IMR-90 (cell line): ENCODE measurements around the gene PAQR4. TPM values are rescaled to one million over a fixed set of nuclear protein-coding genes. Genes with fewer than 3 reads are reported as not detected.

ENCODE experiments used
- ATAC-seq: fragments of 200-7000 bp; cut with Tn5 transposase; 2 replicates; pipeline ENCODE4 v1.9.1; 2020; ENCODE audit warnings: low read depth, mild to moderate bottlenecking, moderate library complexity
- BruUV-seq: library from RNA; stranded (reverse); fragments of 400-500 nt; replicated peaks from 2 replicates; lab custom pipeline; 2021; lab: Mats Ljungman, UMichigan
- CTCF ChIA-PET: fragments of 300-600 bp; formaldehyde crosslinking; extraction: SDS; loops from one replicate; lab custom pipeline; 2021; ENCODE audit warnings: antibody characterized with exemption; lab: Yijun Ruan, JAX
- POLR2A ChIA-PET: fragments of 300-600 bp; sonication (Branson Sonifier 250); formaldehyde crosslinking; loops from one replicate; lab custom pipeline; 2022; ENCODE audit warnings: antibody characterized with exemption; ENCODE audit not compliant: unreplicated experiment; lab: Charles Lee
- DNase-seq: peaks from one replicate; pipeline ENCODE4 v3.0.0; 2013
- H2AFZ ChIP-seq: replicated peaks from 2 replicates; pipeline ENCODE3; 2013; ENCODE audit warnings: low read length, mild to moderate bottlenecking; ENCODE audit not compliant: poor library complexity
- H2AK5ac ChIP-seq: 2 replicates; pipeline ENCODE4 v1.6.1; 2013; ENCODE audit warnings: low read depth, low read length, inconsistent platforms
- H2AK9ac ChIP-seq: replicated peaks from 2 replicates; pipeline ENCODE3; 2013; ENCODE audit warnings: mild to moderate bottlenecking, low read depth, low read length, moderate library complexity; ENCODE audit not compliant: poor library complexity
- H2BK120ac ChIP-seq: 2 replicates; pipeline ENCODE4 v1.6.1; 2013; ENCODE audit warnings: low read depth, low read length, inconsistent platforms
- H2BK15ac ChIP-seq: 3 replicates; pipeline ENCODE4 v1.6.1; 2013; ENCODE audit warnings: low read depth, low read length, inconsistent platforms
- H2BK20ac ChIP-seq: 2 replicates; pipeline ENCODE4 v1.6.1; 2013; ENCODE audit warnings: low read depth, mild to moderate bottlenecking, inconsistent platforms, low read length, moderate library complexity
- H2BK5ac ChIP-seq: 2 replicates; pipeline ENCODE4 v1.6.1; 2013; ENCODE audit warnings: mild to moderate bottlenecking, low read depth, low read length, inconsistent platforms; ENCODE audit not compliant: poor library complexity, severe bottlenecking
- H3K14ac ChIP-seq: replicated peaks from 2 replicates; pipeline ENCODE4 v1.6.1; 2013; ENCODE audit warnings: low read depth, low read length, inconsistent platforms
- H3K18ac ChIP-seq: 2 replicates; pipeline ENCODE4 v1.6.1; 2013; ENCODE audit warnings: low read depth, low read length, control low read depth
- H3K23ac ChIP-seq: 2 replicates; pipeline ENCODE4 v1.6.1; 2013; ENCODE audit warnings: low read depth, low read length, inconsistent platforms
- H3K27ac ChIP-seq: 2 replicates; pipeline ENCODE4 v1.5.1; 2013; ENCODE audit warnings: mild to moderate bottlenecking, control low read depth, low read length; ENCODE audit not compliant: insufficient read depth
- H3K27me3 ChIP-seq: 2 replicates; pipeline ENCODE4 v1.6.1; 2013; ENCODE audit warnings: low read length; ENCODE audit not compliant: control insufficient read depth, insufficient read depth
- H3K36me3 ChIP-seq: 2 replicates; pipeline ENCODE4 v1.6.1; 2013; ENCODE audit warnings: low read length, mixed read lengths; ENCODE audit not compliant: control insufficient read depth, insufficient read depth
- H3K4ac ChIP-seq: 2 replicates; pipeline ENCODE4 v1.6.1; 2013; ENCODE audit warnings: low read depth, low read length, inconsistent platforms
- H3K4me1 ChIP-seq: 2 replicates; pipeline ENCODE4 v1.6.1; 2013; ENCODE audit warnings: low read length, mixed read lengths; ENCODE audit not compliant: control insufficient read depth, insufficient read depth
- H3K4me2 ChIP-seq: 2 replicates; pipeline ENCODE4 v1.6.1; 2013; ENCODE audit warnings: low read depth, mild to moderate bottlenecking, control low read depth, low read length, moderate library complexity
- H3K4me3 ChIP-seq: 2 replicates; pipeline ENCODE4 v1.5.1; 2013; ENCODE audit warnings: low read depth, mild to moderate bottlenecking, control low read depth, low read length, moderate library complexity; ENCODE audit not compliant: insufficient read depth
- H3K56ac ChIP-seq: 2 replicates; pipeline ENCODE4 v1.6.1; 2013; ENCODE audit warnings: low read length, inconsistent platforms; ENCODE audit not compliant: insufficient read depth; ENCODE audit errors: extremely low read depth
- H3K79me1 ChIP-seq, 2 experiments: 2 replicates each; pipeline ENCODE4 v1.6.1; 2013; ENCODE audit warnings: low read length in 2 of 2, inconsistent platforms in 1 of 2, low read depth in 1 of 2
- H3K9ac ChIP-seq: 2 replicates; pipeline ENCODE4 v1.6.1; 2013; ENCODE audit warnings: low read depth, low read length, control low read depth
- H3K9me1 ChIP-seq: 2 replicates; pipeline ENCODE4 v1.6.1; 2013; ENCODE audit warnings: low read length, inconsistent platforms; ENCODE audit not compliant: insufficient read depth
- H3K9me3 ChIP-seq: 2 replicates; pipeline ENCODE4 v1.6.1; 2013; ENCODE audit warnings: low read length; ENCODE audit not compliant: control insufficient read depth, insufficient read depth
- H4K20me1 ChIP-seq: 2 replicates; pipeline ENCODE4 v1.6.1; 2013; ENCODE audit warnings: low read length, inconsistent platforms; ENCODE audit not compliant: insufficient read depth
- H4K5ac ChIP-seq: 2 replicates; pipeline ENCODE4 v1.6.1; 2013; ENCODE audit warnings: mild to moderate bottlenecking, low read depth, low read length, control low read depth
- H4K8ac ChIP-seq, 2 experiments: 2 replicates each; pipeline ENCODE4 v1.6.1; 2013; ENCODE audit warnings: low read depth in 2 of 2, low read length in 2 of 2, control low read depth in 1 of 2, inconsistent platforms in 1 of 2
- H4K91ac ChIP-seq: 2 replicates; pipeline ENCODE4 v1.6.1; 2013; ENCODE audit warnings: low read depth, low read length, inconsistent platforms; ENCODE audit not compliant: insufficient read depth
- CTCF ChIP-seq: conservative IDR thresholded peaks from 2 replicates; pipeline ENCODE4 v1.5.1; 2012; ENCODE audit warnings: mild to moderate bottlenecking, low read depth, low read length, improper control_type of control experiment
- MAFK ChIP-seq: IDR thresholded peaks from 2 replicates; pipeline ENCODE4 v1.6.1; 2012; ENCODE audit warnings: low read depth, low read length, improper control_type of control experiment
- NFE2L2 ChIP-seq: fragments of 150-350 bp; IDR thresholded peaks from 2 replicates; pipeline ENCODE4 v1.6.1; 2016; ENCODE audit warnings: low read depth, mild to moderate bottlenecking, low read length
- POLR2A ChIP-seq: IDR thresholded peaks from 2 replicates; pipeline ENCODE4 v1.6.1; 2012; ENCODE audit warnings: mild to moderate bottlenecking, low read depth, low read length
- SMC3 ChIP-seq: fragments of 150-350 bp; IDR thresholded peaks from 2 replicates; pipeline ENCODE4 v1.6.1; 2016; ENCODE audit warnings: low read depth, mild to moderate bottlenecking, antibody characterized with exemption, low read length, moderate library complexity
- USF2 ChIP-seq: fragments of 150-350 bp; IDR thresholded peaks from 2 replicates; pipeline ENCODE4 v1.6.1; 2017; ENCODE audit warnings: mild to moderate bottlenecking, antibody characterized with exemption, low read length, low read depth
- WGBS, 2 experiments: methylation state at CpG; one replicate each; pipeline versions ENCODE4 v1.1.5 to v1.1.7; 2013; ENCODE audit warnings: missing lambda C conversion rate in 2 of 2; ENCODE audit not compliant: insufficient read length in 1 of 2; ENCODE audit errors: extremely low coverage in 2 of 2; 5-methylcytosine and 5-hydroxymethylcytosine counted together
- dilution Hi-C: fragments of 300-500 bp; cut with HindIII; formaldehyde crosslinking; loops from one replicate; pipeline ENCODE4 v1.14.3; 2018; ENCODE audit warnings: low sequenced_read_pairs; ENCODE audit not compliant: unreplicated experiment
- in situ Hi-C: fragments of 300-500 bp; cut with MboI; formaldehyde crosslinking; loops from 3 replicates; pipeline ENCODE4 v1.14.3; 2019; ENCODE audit warnings: low sequenced_read_pairs, inconsistent platforms, mixed read lengths
- intact Hi-C: fragments of 100-400 bp; cut with micrococcal nuclease; formaldehyde crosslinking; loops from 2 replicates; pipeline ENCODE4 v1.10.0; 2022
- polyA plus RNA-seq, 3 experiments: library from polyadenylated mRNA; depleted of rRNA; stranded (reverse); fragments of >200 nt; gene quantifications; 2 replicates each; pipeline ENCODE4 v1.2.3, GENCODE V29; 2012; ENCODE audit warnings: low replicate concordance in 1 of 3
- total RNA-seq: library from RNA; depleted of rRNA; stranded (reverse); fragments of >200 nt; gene quantifications from 2 replicates; pipeline ENCODE4 v1.2.3, GENCODE V29; 2012

Gene PAQR4
- total and polyA plus RNA-seq, 2 of the 4 experiments (the other 2 are of a cell fraction) = 2.2 to 10.0 TPM

- Histone ChIP-seq H4K20me1 (no peaks in the 10 kb centered on the region), H2AK9ac (no peak overlapping the region), H3K4me2 (peak overlapping the region; percentile 85), H2BK5ac (no peak overlapping the region), H3K27me3 (no peaks in the 10 kb centered on the region), H4K8ac (no peak overlapping the region), H3K36me3 (no peaks in the 10 kb centered on the region), H3K14ac (no peak overlapping the region; the same call in 1 of the 2 replicates), H3K4me3 (peak overlapping the region; percentile 94), H3K9me1 (0 out of 2 replicates have a peak, but pooled peaks cover 4% of the 10 kb centered on the region), H3K79me1 (peaks cover 14 to 22% of the 10 kb centered on the region in 2 experiments), H3K4me1 (peaks cover 6% of the 10 kb centered on the region), H2AK5ac (peak overlapping the region; percentile 65; the same call in 1 of the 2 replicates), H2AFZ (peak overlapping the region; percentile 98), H3K9ac (peak overlapping the region; percentile 57; the same call in 1 of the 2 replicates), H3K56ac (no peak overlapping the region), H2BK20ac (no peak overlapping the region), H2BK15ac (no peak overlapping the region), H3K9me3 (no peaks in the 10 kb centered on the region), H4K5ac (no peak overlapping the region), H3K23ac (0 out of 2 replicates have a peak overlapping the region, but pooled peaks have one; percentile 35), H3K18ac (no peak overlapping the region), H2BK120ac (no peak overlapping the region), H4K91ac (no peak overlapping the region), H3K27ac (peak overlapping the region; percentile 51; the same call in 1 of the 2 replicates), H3K4ac (peak overlapping the region; percentile 61; the same call in 1 of the 2 replicates)
- WGBS, 2 experiments = 2% methylated on average over 10 of the region's 43 CpGs; no CpG with 5 or more reads in 1 of the 2 experiments
- in situ Hi-C loops = no loop called here
- DNase-seq = peak; percentile 2
- intact Hi-C loops = no loop called here
- ChIA-PET POLR2A (interaction anchor here (0.7 kb wide), 1 partner anchor 260 kb away, joined by 3 read pairs; the partner anchor contains the start of gene PRSS27), CTCF (interaction anchor here (0.6 kb wide), 1 partner anchor 566 kb away, joined by 3 read pairs; no protein-coding TSS in a partner anchor)
- dilution Hi-C loops = no loop called here
- TF ChIP-seq CTCF = no peak
- no peak for TF ChIP-seq MAFK
- TF ChIP-seq POLR2A = no peak
- TF ChIP-seq NFE2L2 = no peak
- TF ChIP-seq USF2 = no peak
- no peak for TF ChIP-seq SMC3
- BruUV-seq = no TSS peak
- no peak for ATAC-seq
Measured at GRCh38 chr16:2979669-2980226, 10.6 kb downstream of the PAQR4 start.
